H4 (cell line): Measurements from ENCODE around the gene RASGRP2. TPM values are rescaled to one million over a fixed set of nuclear protein-coding genes. Genes with fewer than 3 reads are reported as not detected.
A peak's percentile ranks its signal among the peaks of the same experiment; 100 is the strongest.

Source experiments
- DNase-seq: peaks from one replicate; pipeline ENCODE4 v3.0.0-alpha.2; 2015; ENCODE audit warnings: low spot score
- total RNA-seq: library from RNA; depleted of rRNA; stranded (reverse); fragments of >200 nt; shearing (Covaris generic); gene quantifications from 2 replicates; pipeline ENCODE4 v1.2.3, GENCODE V29; 2014

RASGRP2 gene
- total RNA-seq, 1 experiment from 2014 or later = not detected

- DNase-seq = no peak
These were observed 1.7 kb downstream of the RASGRP2 start for GRCh38 chr11:64742087-64742888.

DNA sequence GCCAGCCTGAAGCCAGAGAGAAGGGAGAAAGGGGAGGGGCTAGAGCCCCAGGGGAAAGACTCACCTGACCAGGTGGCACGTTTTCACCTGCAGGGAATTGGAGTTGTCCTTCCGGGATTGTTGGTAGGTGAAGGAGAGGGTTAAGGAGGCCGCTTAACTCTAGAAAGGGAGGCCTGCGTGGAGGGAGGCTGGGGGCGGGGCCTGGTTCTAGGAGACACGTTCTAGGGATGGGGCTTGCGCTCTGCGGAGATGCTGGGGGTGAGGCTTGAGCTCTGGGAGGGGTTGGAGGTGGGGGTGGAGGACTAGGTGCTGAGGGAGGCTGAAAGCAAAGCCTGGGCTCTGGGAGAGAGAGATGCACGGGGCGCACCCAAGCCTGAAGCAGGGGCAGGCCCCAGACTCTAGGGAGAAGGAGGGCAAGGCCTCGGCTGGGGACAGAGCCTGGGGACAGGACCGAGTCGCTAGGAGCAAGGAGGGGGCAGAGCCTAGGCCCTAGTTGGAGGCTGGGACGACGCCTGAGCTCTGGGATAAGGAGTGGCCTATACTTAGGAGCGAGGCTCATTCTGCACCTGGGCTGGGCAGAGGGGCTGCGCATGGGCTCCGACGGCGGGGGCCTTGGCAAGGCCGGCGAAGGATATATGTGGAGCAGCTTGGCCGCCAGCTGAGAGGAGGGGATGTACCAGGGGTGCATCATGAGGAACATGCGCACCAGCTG, 2.4 kb downstream of the RASGRP2 start:
- no peak for DNase-seq

GRCh38 chr11:64739871-64740270, 4.1 kb downstream of the RASGRP2 start:
- DNase-seq = no peak

DNA sequence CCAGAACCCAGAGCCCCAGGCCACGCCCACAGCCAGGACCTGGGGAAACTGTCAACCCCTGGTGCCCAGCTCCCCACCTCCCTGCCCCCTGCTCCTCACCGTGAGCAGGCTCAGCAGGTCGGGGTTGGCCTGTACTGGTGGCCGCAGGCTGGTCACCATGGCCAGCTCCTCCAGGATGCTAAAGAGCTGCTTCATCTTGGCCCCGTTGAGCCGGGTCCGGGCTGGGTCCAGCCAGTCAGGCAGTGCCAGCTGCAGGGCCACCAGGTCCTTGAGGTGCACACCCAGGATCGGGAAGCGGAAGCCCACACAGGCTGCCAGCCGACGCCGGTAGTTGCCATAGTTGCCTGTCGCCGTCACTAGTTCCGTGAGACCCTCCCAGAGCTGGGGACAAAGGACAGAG, 7.3 kb downstream of the RASGRP2 start:
- no peak for DNase-seq

DNA sequence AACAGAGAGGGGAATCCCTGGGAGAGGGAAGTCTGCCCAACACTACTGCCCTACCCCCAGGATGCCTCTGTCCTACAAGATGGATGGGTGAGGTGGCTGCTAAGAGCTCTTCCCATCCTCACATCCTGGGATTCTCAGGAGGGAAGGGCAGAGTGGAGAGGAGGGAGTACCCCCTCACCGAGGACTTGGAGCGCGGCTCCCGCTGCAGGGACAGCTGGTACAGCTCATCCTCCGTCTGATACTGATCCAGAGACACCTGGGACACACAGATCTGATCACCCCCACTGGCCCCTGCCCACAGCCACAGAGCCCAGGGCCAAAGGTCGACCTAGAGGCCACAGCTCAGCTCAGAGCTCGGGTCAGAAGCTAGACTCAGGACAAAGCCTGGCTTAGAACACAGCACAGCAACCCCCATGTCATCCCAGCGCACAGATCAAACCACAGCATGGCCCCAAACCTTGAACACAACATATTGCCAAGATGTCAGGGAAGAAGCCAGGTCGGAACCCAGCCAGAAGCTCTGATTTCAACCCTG, 8.2 kb downstream of the RASGRP2 start:
- DNase-seq = no peak

- no peak for DNase-seq
These were observed 8.9 kb downstream of the RASGRP2 start for GRCh38 chr11:64734811-64735724.

GRCh38 chr11:64731601-64732000, 12.3 kb downstream of the RASGRP2 start:
- DNase-seq = no peak

DNA sequence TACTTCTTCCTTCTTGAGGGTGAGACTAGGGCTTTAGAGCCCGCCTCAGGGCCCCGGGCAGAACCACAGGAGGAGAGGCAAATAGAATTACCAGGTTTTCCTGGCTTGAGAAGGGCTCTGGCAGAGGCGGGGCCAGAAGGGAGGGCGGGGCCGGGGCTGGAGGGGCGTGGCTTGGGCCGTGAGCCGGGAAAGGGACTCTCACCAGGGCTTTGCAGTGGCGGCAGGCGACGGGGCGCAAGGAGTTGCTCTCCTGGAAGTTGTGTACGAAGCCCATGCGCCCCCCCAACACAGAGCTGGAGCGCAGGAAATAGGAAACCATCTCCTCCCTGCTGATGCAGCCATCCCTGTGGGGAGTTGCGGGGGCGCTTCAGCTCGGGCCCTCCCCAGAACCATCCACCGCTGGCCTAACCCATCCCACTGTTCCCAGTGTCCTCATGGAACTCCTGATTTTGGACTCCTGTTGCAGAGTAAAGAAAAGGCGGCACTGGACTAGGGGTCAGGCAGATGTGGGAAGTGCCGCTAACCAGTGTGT, 14.0 kb downstream of the RASGRP2 start:
- no peak for DNase-seq

GRCh38 chr11:64728757-64729365, 15.1 kb downstream of the RASGRP2 start:
- no peak for DNase-seq

DNA sequence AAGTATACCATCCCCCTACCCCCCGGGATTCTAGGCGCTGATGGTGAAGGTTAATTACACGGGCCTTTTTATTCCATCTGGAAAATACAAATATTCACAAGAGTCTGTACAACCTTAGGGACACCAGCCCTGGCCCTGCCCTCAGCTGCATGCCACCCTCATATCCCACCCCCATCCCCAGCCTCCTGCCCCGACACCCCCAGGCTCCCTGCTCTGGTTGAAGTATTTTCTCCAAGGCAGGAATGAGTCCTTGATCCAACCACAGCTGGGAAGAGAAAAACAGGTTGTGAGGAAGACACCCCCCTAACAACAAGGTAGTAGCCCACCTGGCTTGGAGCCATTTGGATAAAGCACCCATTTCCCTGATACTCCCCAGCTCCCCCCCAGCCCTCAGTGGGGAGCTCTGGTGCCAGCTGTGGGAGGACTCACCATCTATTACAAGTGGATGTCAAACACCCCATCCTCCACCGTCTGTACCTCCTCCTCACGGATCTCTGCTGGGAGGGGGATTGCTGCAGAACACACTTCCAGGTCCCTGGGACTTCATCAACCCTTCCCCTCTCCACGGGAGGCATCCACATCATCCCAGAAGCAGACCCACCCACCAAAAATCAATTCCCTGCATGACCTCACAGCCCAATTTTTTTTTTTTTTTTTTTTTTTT, 16.9 kb downstream of the RASGRP2 start:
- no peak for DNase-seq

DNA sequence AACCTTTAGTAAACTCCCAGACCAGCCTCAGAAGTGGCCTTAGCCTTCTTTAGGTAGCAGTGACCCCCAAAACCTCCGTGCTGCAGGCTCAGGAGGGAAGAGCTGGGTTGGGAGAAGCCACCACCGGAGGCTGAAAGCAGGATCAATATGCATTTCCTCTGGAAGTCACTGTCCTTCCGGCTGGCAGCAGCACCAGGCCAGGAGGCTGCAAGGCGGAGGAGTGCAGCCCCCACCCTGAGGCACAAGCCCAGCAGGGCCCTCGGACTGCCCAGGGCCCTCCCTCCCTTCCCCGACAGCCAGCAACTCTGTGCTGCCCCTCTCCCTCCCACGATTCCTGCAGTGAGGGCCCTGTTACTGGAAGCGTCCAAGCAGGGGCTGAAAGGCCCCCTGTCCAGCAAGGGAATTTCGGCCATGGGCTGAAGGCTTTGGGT, 17.7 kb downstream of the RASGRP2 start:
- no peak for DNase-seq

DNA sequence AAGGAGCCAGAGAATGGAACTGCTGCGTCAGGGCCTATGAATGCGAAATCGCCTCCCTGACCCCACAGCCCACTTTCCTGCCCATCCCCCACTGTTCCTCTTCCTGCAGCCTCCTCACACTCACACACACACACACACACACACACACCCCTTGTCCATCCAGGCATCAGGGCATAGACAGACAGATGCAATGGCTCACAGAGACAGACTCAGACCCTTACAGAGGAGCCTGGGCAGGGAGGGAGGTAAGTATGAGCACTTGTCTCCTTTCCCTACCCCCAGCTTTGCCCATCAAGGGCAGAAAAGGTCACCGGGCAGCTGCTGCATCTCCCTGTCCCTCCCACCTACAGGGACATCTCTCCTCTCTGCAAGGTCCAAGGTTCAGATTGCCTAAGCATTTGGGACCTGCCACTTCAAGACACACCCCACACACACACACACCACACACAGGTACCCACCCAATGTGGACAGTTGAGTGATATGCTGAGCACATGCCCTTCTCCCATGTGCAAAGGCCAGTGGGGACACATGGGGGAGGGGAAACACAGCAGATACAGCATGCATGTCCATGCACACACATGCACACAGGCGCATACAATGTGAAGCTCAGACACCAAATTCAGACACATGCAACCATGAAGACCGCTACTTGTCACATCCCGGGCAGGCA, 18.9 kb downstream of the RASGRP2 start:
- no peak for DNase-seq

GRCh38 chr11:64723907-64724862, 19.8 kb downstream of the RASGRP2 start:
- no peak for DNase-seq

DNA sequence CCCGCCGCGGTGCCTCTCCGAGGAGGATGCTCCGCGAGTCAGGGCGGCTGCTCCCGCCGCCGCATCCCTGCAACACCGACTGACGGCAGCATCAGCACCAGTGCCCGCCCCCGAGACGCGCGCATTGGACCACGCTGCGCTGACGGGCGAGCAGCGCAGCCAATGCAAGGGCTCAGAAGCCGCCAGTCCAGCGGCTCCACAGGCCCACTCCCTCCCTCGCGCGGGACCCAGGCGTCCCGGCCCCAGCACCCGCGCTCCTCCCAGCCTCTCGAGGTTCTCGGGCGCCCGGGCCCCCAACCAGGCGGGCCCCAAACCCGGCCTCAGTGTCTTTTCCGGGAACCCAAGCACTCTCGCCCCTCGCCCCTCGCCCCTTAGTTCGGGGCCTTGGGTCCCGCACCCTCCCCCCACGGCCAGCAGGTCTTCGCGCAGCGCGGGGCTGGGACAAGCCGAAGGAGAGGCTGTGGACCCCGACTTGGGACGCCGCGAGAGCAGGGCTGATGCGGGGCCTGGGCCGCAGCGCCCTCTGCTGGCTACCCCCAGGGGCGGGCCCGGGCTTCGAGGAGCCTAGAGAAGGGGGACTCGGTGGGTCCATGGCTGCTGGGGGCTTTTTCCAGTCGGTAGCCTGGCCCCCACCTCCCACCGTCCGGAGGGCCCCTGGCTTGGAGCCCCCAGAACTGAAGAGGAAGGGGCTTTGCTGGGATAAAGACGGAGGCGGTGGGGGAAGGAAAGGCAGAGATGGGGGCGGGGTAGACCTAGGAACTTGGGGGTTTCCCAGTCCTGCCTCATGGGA, 20.6 kb downstream of the RASGRP2 start, which contains the start of gene NRXN2:
Gene NRXN2, minus strand, starts transcription at position 81 of the 790 bp plus-strand sequence. CDS start 9,498 bp downstream, outside the sequence.
- DNase-seq = peak; percentile 81

DNA sequence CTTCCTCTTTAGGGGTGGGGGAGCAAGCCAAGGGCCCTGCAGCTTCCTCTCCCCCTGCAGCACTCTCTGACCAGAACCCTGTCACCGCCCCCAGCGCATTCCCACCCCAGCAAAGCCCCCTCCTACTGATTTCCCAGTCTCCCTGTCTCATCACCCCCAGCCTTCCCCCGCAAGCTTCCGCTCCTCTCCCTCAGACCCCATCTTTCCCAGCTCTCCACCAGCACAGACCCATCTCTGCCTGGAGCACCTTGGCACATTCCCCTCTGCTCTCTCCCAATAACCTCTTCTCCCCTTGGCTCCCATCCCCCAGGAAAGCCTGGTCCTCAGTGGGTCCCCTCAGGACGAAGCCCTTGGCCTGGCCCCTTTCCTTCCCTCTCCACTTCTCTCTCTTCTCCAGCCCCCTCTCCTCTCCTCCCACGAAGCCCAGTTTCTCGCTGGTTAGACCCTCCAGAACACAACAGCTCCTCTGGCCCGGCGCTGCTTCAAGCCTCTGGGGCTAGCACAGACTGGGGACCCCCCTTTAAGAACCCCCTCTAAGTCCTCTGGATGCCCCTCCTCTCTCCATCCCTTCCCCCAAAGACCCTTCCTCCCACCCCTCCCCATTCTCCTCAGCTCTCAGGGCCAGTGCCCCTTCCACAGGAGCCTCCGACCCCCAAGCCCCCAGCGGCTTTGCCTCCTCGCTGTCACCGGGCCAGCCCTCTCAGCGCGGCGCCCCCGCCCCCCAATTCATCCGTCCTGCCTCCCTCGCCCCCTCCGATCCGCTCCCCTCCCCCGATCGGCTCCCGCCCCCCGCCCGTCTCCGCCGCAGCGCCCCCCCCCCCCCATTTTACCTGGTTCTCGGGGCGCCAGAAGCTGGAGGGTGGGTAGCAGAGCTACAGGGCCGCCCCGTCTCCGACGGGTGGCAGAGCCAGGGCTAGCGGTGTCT, 21.5 kb downstream of the RASGRP2 start:
- DNase-seq = no peak

DNA sequence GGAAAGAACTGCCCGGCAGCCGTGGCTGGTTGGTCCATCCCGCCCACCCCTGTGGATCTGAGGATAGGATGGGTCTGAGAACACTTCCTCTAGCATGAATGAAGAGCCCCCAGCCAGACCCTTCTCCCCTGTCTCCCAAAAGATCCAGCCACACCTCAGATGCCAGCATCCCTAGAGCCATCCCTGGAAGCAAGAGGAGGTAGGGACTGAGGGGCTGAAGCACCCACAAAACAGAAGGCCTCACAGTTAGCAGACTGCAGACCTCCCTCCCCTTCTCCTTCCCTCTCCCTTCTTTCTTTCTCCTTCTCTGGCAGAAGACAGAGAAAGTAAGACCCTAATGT, 22.6 kb downstream of the RASGRP2 start:
- no peak for DNase-seq
